NCI-H345 treated with DMSO at 0.1 percent for 48 hours (cell line): Measurements from ENCODE around the gene TMEM270.

Experiments
- DNase-seq: peaks from one replicate; lab custom pipeline; 2025; ENCODE audit not compliant: unreplicated experiment; lab: John Stamatoyannopoulos, UW

The TMEM270 gene

GRCh38 chr7:73904219-73905137 is 43.5 kb downstream of the TMEM270 start:
- no peak for DNase-seq

- no peak for DNase-seq
Measured at GRCh38 chr7:73905360-73905759, 44.4 kb downstream of the TMEM270 start.

DNA sequence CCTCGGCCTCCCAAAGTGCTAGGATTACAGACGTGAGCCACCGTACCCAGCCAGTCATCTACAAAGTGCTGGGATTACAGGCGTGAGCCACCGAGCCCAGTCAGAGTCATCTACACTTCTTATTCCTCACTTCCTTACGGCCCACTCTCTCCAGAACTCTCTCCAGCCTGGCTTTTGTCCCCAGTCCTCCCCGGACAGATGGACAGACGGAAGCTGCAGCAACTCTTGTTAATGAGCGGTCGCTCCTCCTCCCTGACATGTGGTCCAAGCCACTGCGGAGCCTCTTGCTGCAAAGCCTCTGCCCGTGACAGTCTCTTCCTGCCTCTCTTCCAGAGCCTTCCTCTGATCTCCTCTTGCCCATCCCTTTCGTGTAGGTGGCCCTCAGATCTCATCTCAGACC is 45.9 kb downstream of the TMEM270 start:
- DNase-seq: no peak

- no peak for DNase-seq
Measured at GRCh38 chr7:73907554-73908122, 46.7 kb downstream of the TMEM270 start.

DNA sequence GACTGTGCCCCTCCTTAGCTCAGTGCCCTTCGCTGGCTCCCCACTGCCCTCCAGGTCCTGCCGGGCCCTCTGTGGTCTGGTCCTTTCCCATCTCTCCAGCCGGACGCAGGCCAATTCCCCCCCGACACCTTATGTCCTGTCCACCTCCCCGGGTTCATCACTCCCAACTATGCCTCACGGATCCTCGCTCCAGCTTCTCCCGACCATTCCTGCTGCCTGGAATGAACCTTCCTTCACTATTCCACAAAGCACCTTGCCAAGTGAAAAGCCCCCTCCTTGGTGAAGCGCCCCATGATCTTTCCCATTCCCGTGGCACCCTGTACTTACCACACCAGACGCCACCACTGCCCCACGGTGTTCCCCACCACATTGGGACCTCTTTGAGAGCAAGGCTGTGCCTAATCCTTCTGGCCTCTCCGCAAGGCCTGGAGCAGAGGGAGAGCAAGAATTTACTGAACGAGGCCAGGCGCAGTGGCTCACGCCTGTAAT is 47.2 kb downstream of the TMEM270 start:
- DNase-seq: no peak

DNA sequence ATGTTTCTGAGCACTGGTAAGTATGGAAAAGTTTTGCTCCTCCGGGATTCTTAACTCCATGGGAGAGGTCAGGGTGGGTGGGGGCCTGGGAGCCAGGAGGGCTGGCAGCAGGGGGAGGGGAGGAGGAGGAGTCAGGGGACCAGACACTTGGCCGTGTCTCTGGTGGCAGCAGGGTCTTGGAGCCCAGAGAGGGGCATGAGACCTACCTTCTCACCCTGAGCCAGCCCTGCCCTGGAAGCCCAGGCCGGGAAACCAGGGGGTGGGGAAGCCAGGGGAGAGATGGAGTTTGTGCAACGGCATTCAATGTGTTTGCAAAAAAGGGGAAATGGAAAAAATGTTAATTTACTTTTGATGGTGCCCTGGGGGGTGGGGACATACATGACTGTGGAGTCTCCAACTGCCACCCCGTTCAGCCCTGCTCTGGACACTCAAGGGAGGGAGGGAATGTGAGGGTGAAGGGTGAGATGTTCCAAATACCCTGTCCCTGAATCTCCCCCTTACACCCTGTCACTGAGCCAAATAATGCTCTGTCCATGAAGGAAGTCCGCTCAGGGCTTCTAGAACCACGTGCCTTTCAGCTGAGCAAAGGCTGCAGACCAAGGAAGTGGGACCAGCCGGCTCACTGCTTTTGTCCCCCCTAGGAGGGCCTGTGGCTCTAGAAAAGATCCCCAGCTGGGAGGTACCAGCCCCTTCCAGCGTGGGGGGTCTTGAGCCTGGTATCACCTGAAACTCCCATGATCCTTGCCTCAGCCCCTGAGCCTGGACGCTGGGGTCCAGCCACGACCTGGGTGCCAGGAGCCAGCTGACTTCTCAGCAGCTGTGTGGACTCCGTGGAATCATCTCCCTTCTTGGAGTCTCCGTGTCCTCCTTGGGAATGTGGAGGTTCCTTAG is 48.3 kb downstream of the TMEM270 start:
- DNase-seq: no peak

DNA sequence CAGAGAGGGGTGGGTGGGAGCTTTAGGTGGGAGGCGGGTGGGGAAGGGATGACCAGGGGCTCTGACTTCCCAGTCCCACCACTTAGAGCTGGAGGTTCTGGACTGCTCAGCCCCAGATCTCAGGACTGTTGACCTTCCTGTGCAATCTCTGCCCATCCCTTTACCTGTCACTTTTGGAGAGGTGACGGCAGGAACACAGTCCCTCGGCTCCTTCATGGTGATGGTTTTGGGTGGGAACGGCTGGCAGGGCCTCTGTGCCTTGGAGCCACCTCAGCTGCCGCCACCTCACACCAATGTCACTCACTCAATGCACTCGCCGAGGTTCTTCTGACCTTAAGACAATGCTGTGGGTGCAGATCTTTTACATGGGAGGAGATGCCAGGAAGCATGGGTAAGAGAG is 49.0 kb downstream of the TMEM270 start:
- no peak for DNase-seq

- DNase-seq: no peak
Measured at GRCh38 chr7:73912223-73912622, 51.3 kb downstream of the TMEM270 start.
